ENCODE results near the gene FARS2.

Gene FARS2

GRCh38 chr6:5590187-5590586, 328.9 kb downstream of the FARS2 start:
- DNase-seq: no peak

DNA sequence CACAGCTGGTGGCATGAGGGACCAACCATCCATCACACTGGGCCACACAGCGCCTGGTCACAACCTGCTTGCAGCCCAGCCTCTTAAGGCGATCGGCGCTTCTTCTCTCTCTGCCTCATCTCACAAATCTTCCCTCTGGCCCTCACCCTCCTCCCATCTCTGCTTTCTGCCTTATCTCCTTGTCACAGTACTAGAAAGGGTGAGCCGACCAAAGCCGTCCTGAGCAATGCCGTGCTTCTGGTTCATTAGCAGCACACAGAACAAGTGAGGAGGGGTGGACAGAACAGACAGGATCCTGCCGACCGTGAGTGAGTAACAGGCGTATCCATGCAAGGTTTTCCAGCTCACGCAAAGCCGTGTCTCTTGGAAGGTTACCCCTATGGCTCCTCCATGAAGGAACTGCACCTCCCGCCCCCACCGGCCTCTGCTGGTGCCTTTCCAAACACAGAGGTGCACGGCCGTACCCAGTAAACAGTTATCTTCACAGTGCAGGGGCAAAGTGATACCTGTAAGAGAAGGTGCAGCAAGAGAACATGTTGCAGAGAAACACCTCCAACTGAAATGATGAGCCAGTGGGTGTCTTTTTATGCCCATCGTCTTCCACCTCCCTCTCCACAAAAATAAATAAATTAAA, 331.7 kb downstream of the FARS2 start:
- no peak for DNase-seq

- no peak for DNase-seq
These were observed 333.9 kb downstream of the FARS2 start for GRCh38 chr6:5595184-5595583.

GRCh38 chr6:5597413-5597812, 336.1 kb downstream of the FARS2 start:
- DNase-seq: no peak

GRCh38 chr6:5598123-5598522, 336.8 kb downstream of the FARS2 start:
- no peak for DNase-seq

DNA sequence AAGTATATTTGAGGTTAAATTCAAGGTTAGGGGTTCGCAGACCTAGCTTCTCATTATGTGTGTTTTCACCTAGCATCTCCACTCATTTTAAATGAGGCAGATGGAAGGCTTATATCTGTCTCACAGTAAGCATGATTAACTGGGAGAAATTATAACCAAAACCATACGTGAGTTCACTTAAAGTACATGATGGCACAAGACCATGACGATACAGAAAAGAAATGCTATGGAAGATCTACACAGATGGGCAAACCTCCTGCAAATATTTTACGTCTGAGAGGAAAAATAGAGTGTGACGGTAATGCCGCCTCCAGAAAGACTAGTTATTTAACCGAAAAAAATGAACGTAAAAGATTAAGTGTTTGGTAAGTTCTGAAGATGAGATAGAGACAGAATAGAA, 337.8 kb downstream of the FARS2 start:
- DNase-seq: no peak

DNA sequence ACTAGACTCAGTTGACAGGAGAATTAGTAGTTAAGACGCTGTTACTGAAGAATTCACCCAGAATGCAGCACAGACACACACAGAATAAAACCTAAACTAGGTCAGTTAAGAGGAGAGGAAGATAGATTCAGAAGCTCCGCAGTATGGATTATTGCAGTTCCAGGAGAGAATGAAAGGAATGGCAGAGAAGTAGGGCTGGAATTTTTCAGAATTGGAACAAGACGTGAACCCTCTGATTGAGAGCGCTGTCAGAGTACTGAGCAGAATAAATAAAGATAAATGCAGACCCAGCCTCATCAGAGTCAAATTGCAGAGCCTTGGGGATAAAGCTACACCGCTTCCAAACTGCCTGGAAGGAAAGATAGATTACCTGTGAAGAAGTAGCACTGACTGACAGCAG, 344.6 kb downstream of the FARS2 start:
- no peak for DNase-seq

GRCh38 chr6:5606546-5606945, 345.2 kb downstream of the FARS2 start:
- no peak for DNase-seq

DNA sequence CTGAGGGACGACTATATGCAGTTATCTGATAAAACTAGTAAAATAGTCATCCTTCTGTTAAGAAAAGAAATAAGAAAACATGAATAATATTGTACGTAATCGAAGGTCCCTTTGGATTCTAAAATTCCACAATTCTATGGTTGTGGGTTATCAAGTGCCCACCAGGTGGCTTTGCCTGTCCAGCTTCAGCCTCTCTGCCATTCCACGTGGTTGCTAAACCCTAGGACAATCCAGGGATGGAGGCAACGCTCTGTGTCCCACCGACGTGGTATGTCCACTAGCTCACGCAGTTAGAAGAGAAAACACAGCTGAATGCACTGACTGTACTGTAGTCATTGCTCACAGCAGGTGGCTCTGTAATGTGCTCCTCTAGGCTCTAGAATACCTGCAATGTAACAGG, 349.3 kb downstream of the FARS2 start:
- no peak for DNase-seq

GRCh38 chr6:5617179-5617578, 355.9 kb downstream of the FARS2 start:
- DNase-seq: no peak

- DNase-seq: peak; percentile 42 to 53
These were observed 357.9 kb downstream of the FARS2 start for GRCh38 chr6:5619249-5619648.

DNA sequence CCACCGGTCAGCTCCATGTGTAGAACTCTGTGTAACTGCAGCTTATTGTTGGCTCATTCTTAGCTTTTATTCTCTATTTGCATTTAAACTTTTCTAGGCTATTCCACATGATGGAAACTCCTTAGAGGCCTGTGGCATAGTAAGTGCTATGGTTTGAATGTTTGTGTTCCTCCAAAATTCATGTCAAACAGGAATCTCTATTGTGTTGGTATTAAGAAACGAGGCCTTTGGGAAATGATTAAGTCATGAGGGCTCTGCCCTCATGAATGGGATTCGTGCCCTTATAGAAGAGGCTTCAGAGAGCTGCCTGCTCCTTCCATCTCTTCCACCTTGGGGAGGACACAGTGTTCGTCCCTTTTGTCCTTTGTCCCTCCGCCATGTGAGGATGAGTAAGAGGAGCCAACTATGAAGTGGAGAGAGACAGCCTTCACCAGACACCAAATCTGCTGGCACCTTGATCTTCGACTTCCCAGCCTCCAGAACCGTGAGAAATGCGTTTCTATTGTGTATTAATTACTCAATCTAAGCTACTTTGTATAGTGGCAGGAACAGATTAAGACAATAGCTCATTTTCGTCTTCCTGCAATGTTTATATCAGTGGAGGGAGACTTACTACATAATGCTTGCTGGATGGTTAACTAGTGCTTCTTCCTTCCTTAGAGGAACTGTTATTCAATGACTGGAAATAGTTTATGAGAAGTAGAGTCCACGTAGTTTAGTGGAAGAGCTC, 361.1 kb downstream of the FARS2 start:
- no peak for DNase-seq

DNA sequence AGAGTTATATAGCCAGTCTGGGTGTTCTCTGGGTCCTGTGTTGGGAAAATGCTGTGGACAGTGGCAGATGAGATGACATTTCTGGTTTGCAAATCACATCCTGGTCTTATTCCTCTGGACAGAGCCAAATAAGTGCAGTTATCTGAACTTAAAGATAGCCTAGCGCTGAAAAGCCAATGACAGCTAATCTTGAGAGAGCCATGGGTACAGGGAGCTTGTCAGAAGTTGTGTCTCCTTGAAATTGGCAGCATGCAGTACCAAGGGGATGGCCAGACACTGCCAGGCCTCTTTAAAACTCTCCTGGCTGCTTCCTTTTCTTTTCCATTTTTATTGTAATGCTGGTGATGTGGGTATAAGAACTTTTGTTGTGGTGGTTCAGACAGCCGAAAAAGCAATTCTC, 362.5 kb downstream of the FARS2 start:
- no peak for DNase-seq

- no peak for DNase-seq
These were observed 362.9 kb downstream of the FARS2 start for GRCh38 chr6:5624256-5624655.

GRCh38 chr6:5626727-5627426, 365.6 kb downstream of the FARS2 start:
- DNase-seq: peak in 1 of 2 donors; percentile 31

DNA sequence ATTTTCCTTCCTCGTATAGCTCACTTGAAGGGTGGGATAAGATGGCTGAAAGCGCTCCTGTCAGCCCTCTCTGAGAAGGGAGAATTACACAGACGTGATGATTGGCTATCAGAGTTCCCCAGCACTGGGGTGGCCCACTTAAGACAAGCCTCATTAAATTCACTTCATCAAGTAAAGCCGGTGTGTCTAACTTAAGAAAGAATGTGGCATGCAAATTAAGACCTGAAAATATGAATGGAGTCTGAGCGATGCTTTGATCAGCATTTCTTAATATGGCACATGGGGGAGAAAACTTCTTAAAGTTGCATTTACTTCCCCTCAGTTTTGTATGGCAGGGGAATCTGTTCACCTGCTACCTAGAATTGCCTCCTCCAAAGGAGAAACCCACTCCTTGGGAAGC, 369.3 kb downstream of the FARS2 start:
- DNase-seq: no peak

GRCh38 chr6:5632348-5632935, 371.1 kb downstream of the FARS2 start:
- no peak for DNase-seq

GRCh38 chr6:5634525-5634924, 373.2 kb downstream of the FARS2 start:
- DNase-seq: no peak

- DNase-seq: no peak
These were observed 375.1 kb downstream of the FARS2 start for GRCh38 chr6:5636210-5637030.

GRCh38 chr6:5637714-5638113, 376.4 kb downstream of the FARS2 start:
- DNase-seq: no peak

- no peak for DNase-seq
These were observed 377.4 kb downstream of the FARS2 start for GRCh38 chr6:5638666-5639065.

- DNase-seq: no peak
These were observed 377.9 kb downstream of the FARS2 start for GRCh38 chr6:5639193-5639592.

- DNase-seq: no peak
These were observed 379.3 kb downstream of the FARS2 start for GRCh38 chr6:5640614-5641013.

Measured in CD4-positive, alpha-beta T cell treated with Interleukin-4 for 1 hour (primary cell).